CD4-positive, alpha-beta T cell treated with Interleukin-6 for 4 hours (primary cell): Measurements from ENCODE around the gene FAM149B1.
"Not testable (repeated sequence)": the region's sequence is repeated elsewhere in the genome, so short reads cannot be mapped to it uniquely, and the experiment has no call there.

Experiments used
- DNase-seq: peaks from one replicate; pipeline ENCODE4 v3.0.0-alpha.2; 2020; ENCODE audit warnings: mixed read lengths

FAM149B1 gene

GRCh38 chr10:73238990-73239566 lies 71.2 kb downstream of the FAM149B1 start:
- DNase-seq = no peak

GRCh38 chr10:73239908-73240307 lies 72.0 kb downstream of the FAM149B1 start:
- DNase-seq = no peak

- DNase-seq = no peak
These were observed 77.1 kb downstream of the FAM149B1 start for GRCh38 chr10:73244866-73245477.

GRCh38 chr10:73246322-73246645 lies 78.4 kb downstream of the FAM149B1 start:
- DNase-seq = no peak

- DNase-seq = peak; percentile 95
These were observed 79.0 kb downstream of the FAM149B1 start, which contains the start of gene DNAJC9 for GRCh38 chr10:73246646-73247508. TSS of gene DNAJC9 (minus strand) at chr10:73247255. CDS start at chr10:73247189, 66 bp downstream.

GRCh38 chr10:73247509-73248258 lies 79.8 kb downstream of the FAM149B1 start:
- no peak for DNase-seq

GRCh38 chr10:73248259-73248724 lies 80.4 kb downstream of the FAM149B1 start:
- no peak for DNase-seq

GRCh38 chr10:73251683-73252444 lies 83.9 kb downstream of the FAM149B1 start:
- DNase-seq = no peak

- DNase-seq = peak; percentile 91
These were observed 84.7 kb downstream of the FAM149B1 start, which contains the start of gene MRPS16 for GRCh38 chr10:73252445-73253224. TSS of gene MRPS16 (minus strand) at chr10:73252644. CDS start at chr10:73252482, 162 bp downstream.

- DNase-seq = no peak
These were observed 85.3 kb downstream of the FAM149B1 start for GRCh38 chr10:73253225-73253555.

- not testable (repeated sequence) for DNase-seq
These were observed 90.7 kb downstream of the FAM149B1 start for GRCh38 chr10:73258612-73259011.

GRCh38 chr10:73261362-73261995 lies 93.6 kb downstream of the FAM149B1 start:
- no peak for DNase-seq

- no peak for DNase-seq
These were observed 94.3 kb downstream of the FAM149B1 start for GRCh38 chr10:73262105-73262730.

- DNase-seq = no peak
These were observed 95.1 kb downstream of the FAM149B1 start for GRCh38 chr10:73262880-73263555.

- no peak for DNase-seq
These were observed 95.9 kb downstream of the FAM149B1 start for GRCh38 chr10:73263693-73264347.

- no peak for DNase-seq
These were observed 96.5 kb downstream of the FAM149B1 start for GRCh38 chr10:73264423-73264822.

GRCh38 chr10:73281097-73281496 lies 113.2 kb downstream of the FAM149B1 start:
- DNase-seq = no peak

GRCh38 chr10:73287441-73287840 lies 119.5 kb downstream of the FAM149B1 start:
- no peak for DNase-seq

- no peak for DNase-seq
These were observed 122.0 kb downstream of the FAM149B1 start for GRCh38 chr10:73289958-73290357.
